ENCODE measurements around the gene ALCAM.

Gene ALCAM

DNA sequence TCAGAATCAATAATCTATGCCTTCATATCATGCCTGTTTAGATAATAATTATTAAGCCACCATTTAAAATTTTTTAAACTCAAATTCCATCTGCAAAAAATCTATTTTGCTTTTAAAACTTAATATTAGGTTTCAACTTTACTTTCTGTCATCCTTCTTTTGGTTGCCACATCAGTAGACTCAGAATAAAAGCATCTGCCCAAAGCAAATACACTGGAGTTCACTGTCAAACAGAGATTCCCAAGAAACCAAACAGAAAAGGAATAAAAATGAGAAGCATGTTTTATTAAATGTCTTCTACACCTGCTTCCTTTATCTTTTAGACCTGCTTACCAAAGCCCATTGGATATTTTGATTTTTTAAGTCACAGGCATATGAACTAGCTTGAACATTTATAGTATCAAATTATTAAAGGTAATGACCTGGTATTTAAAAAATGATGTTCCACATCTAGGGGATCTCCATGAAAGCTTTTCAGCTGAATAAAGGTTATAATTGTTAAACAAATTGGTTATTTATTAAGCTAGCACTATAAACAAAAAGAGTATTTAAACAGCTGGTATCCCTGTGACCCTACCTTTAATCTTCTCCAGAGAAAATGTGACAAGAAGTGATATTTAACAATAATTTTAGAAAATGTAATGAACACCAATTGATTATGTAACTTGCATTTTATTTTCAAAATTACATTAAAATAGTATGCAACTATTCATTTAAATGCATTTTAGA, 62.5 kb downstream of the ALCAM start:
- no peak for DNase-seq (ENCODE audit: low read depth, low spot score)

DNA sequence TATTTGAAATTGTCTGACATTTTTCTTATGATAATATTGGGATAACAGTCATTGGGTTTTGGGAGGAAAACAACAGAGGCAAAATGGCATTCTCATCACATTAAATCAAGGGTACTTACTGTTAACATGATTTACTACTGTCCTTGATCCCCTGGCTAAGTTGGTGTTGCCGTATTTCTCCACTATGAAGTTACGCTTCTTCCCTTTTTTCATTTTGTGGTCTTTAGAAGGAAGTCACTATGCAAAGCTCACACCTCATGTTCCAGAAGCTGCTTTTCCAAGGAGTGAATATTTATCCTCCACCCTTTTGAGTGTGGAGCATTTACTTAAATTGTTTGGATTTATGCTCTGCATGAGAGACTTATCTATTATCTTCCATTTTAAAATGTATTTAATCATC, 63.7 kb downstream of the ALCAM start:
- no peak for DNase-seq (ENCODE audit: low read depth, low spot score)

DNA sequence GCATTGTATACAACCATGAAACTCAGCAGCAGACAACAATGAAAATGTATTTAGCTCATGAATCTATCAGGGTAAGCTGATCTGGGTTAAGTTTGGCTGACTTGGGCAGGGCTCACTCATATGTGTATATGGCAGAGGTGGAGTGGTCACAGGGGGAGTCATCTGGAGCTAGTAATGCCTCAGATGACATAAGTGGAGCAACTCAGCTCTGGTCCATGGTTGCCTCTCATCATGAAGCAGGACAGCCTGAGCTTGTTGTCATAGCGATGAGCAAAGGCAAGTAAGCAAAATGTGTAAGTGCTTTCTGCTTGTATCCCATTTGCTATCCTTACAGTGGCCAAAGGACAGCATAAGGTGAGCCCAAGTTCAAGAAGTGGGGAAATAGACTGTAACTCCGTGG, 64.5 kb downstream of the ALCAM start:
- no peak for DNase-seq (ENCODE audit: low read depth, low spot score)

DNA sequence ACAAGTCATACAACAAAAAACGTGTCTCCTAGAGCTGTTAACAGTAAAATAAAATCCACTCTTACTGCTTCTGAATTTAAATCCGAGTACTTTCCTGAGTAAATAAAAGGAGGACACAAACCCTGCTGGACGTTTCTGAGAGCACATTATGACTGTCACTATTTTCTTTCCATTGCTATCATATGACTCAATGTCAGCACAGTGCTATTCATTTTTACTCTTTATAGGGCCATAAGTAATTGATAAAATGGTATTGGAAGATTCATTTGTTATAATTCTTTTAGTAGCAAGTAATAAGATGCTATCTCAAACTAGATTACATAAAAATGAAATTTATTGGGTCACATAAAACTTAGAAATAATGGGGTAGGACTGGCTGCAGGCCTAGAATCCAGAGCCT, 68.6 kb downstream of the ALCAM start:
- no peak for DNase-seq (ENCODE audit: low read depth, low spot score)

DNA sequence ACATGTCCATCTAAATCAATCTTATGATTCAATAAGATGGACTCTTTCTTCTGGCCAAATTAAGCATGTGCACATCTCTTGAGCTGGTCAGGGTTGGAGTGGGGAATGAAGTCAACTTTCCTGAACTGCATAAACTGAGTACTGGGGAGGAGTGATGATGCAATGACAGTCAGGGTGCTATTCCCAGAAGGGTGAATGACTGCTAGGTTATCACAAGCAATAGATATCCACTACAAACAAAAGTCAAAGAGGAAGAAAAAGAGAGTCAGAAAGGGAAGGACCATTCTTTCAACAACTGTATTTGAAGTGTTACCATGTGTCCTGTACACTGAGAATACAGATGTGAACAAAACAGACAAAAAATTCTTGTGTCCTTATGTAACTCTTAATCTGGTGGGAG, 70.0 kb downstream of the ALCAM start:
- no peak for DNase-seq (ENCODE audit: low read depth, low spot score)

DNA sequence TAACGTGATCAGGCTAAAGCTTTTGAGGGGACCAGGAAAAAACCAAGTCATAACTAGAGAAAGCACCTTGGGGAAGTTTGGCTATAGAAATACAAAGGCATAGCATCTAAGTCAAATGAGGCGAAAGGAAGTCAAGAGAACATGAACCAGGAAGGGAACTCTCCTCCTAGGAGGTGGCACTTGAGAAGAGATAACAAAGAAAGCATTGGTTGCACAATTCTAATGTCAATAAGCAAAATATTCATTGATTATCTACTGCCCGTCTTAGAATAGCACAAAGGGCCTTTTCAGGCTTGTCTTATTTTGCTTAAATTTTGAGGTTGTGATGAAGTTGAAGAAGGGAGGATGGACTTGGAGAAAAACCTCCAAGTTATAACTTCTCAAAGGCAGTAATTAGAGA, 73.4 kb downstream of the ALCAM start:
- no peak for DNase-seq (ENCODE audit: low read depth, low spot score)

DNA sequence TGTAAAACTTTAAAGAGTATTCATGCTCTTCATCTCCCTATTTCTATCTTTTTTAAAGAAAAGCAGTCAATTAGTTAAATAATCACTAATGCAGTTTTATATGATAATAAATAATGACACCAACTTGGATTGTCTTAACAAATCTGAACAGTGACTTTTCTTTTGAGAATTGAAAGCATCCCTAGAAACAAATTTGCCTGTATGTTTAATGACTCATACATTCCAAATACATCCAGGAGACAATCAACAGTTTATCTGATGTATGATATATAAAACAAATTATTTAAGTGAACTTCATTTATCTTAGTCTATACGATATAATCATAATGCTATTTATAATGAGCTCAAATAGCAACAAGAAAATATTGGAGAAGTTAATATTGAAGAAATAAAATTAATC, 78.0 kb downstream of the ALCAM start:
- DNase-seq (ENCODE audit: low read depth, low spot score) = no peak

DNA sequence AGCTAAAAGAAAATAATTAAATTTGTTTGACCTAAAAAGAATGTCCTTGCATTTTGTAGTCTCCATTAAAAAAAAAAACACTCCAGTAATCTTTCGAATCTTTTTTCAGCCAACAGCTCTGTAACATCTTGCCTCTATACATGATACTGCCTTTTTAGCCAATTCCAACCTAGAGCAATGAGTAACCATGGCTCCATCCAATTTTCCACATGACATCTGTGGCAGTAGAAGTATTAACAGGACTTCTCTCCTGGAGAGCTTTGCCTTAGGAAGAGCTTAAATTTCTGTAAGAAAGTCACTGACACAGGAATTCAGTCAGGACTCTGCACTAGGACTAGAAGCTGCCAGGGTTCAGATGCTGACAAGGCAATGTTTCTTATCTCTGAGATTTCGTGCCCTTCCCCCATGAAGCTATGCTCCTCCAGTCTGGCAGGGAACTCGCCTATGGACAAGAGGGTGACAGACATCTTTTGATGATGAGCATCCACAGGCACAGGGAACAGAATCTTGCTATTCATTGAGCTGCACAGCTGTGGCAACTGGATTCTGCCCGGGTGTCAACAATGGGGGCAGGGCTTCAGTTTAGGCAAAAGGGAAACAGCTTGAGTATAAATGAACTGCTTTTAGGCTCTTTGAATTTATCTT, 81.8 kb downstream of the ALCAM start:
- DNase-seq (ENCODE audit: low read depth, low spot score) = no peak

DNA sequence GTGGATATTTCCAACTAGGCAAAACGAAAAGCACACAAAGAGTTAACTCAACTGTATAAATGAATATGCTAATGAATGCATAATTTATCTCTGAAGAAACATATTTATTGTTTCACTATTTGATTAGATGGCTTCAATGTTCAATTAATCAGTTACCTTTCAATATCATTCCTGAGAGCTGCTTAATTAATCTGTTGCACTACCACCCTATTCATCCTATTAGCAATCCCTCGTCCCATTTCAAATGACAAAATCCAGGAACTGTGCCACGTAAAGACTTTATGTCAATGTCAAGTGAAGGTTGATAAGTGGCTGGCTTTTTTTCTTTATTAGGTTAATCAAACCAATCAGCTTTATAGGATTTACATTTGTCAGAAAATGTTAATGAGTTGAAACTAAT, 82.7 kb downstream of the ALCAM start:
- DNase-seq (ENCODE audit: low read depth, low spot score) = no peak

DNA sequence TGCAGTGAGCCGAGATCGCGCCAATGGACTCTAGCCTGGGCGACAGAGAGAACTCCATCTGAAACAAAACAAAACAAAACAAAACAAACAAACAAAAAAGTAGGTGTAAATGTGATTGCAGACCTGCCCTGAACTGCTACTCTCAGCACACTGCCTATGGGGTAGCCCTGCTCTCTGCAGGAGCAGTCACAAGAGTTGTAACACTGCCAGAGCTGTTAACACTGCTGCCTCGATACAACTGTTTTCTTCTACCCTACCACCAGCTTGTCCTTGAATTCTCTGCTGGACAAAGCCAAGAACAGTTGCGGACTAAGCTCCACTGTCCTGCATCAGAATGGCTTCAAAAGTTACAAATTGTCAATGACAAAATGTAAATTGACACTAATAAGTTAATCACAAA, 89.3 kb downstream of the ALCAM start:
- no peak for DNase-seq (ENCODE audit: low read depth, low spot score)

DNA sequence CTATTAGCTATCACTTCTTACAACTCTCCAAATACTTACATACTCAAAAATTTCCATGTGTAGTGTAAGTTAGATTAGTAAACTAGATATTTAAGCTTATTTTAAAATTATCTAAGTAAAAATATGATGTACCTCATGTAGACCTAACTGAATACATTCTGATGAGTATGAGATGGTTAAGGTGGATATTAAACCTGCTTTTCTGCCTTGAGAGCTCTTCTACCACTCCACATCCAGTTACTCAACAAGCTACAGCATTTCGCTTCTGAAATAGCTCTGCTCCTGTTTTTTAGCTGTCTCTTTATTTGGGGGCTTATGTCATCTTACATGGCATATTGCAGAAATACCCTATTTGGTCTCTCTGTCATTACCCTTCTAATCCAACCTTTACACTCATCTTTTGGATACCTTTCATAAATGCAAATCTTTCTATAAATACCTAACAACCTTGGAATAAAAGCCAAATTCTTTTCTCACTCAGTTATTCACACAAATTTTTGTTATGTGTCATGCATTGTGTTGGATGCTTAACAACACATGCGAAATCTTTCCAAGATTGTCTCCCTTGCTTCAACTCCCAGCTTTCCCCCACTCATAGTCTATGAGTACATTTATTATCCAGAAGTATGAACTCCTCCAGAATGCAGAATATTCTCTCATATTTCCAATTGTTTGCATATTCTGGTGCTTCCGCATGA, 92.0 kb downstream of the ALCAM start:
- no peak for DNase-seq (ENCODE audit: low read depth, low spot score)

DNA sequence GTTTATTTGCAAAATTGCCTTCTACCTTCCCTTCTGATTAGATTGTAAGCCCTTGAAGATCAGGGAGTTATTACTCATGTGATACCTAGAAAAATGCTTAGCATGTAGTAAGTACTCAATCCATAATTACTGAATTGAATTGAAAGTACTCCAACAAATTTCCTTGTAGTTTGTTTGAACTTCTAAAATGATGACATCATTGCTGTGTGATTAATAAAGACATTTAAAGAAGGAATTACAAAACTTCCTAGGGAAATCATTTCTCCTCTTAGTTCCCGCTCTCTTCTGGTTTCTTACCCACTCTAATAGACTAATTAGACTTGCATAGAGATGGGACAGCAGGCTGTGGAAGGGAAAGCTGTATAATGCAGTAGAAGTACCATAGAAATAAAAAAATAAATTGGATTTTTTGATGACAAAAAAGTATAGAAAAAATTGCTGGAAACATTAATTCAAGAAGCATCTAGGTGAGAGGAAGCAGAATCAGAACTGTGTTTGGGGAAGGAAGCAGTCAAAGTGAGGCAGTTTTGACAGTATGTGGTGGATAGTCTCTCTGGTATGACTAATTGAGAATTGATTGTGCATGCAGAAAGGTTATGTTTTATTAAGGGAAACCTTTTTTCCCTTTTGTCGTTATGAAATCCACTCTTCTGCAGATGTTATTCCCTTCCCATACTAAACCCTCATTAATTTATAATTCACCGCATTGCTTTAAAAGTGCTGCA, 93.0 kb downstream of the ALCAM start:
- no peak for DNase-seq (ENCODE audit: low read depth, low spot score)

DNA sequence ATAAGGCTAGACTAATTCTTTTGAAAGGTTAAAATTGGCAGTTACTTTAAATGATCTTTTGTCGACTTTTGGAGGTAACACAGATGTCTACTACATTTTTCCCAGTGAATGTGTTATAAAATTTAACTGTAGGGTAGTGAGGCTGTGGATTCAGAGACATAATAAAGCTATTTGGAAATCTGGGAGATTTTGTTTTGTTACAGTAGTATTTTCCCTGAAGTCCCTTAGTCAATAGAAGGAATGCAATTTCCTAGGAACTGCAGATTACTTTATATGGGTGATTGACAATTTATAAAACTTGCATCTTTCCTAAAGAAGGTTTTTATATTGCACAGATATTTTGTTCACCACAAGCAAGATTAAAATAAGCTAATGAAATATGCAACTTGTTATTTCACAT, 96.9 kb downstream of the ALCAM start:
- DNase-seq (ENCODE audit: low read depth, low spot score) = no peak

DNA sequence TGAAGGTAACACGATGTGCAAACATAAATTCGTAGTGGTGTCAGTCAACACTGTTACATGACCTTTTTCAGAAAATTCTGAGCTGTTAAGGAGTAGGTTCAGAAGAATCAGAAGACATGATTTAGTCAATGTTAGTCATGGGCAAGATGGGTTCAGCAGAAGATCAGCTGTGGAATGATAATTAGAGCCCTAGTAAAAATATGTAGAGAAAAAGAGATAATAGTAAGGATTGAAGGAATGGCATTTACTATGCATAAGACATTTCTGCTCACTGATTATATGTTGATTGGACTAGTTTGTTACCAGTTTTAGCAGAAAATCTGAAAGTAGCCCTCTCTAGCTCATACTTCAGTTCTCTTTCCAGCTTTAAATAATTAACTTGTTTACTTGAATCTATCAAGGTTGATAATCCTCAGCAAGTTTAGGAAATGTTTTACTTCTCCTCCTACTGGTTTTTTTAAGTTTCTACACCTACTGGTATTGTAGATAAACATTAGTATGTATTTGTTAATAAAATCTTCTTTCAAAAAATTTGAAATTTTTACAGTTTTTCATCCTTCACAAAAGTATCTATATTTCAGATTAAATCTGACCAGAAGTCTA, 98.6 kb downstream of the ALCAM start:
- DNase-seq (ENCODE audit: low read depth, low spot score) = no peak

DNA sequence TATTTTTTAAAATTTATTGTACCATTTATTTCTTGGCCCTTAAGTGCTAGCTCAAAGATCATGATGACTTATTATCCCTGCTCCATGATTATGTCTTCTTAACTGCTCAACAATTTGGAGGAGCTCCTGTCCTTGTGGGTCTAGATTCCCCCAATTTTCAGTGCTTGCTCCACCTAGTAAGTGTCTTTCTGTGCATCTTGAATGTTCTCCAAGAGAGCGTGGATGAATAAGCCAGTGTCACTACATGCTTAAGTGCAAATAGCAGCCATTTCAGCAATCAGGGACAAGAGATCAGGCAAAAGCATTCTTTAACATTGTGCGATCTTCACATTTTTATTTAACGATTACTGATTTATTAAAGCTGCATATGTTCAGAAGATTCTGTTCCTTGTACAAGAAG, 99.4 kb downstream of the ALCAM start:
- no peak for DNase-seq (ENCODE audit: low read depth, low spot score)

DNA sequence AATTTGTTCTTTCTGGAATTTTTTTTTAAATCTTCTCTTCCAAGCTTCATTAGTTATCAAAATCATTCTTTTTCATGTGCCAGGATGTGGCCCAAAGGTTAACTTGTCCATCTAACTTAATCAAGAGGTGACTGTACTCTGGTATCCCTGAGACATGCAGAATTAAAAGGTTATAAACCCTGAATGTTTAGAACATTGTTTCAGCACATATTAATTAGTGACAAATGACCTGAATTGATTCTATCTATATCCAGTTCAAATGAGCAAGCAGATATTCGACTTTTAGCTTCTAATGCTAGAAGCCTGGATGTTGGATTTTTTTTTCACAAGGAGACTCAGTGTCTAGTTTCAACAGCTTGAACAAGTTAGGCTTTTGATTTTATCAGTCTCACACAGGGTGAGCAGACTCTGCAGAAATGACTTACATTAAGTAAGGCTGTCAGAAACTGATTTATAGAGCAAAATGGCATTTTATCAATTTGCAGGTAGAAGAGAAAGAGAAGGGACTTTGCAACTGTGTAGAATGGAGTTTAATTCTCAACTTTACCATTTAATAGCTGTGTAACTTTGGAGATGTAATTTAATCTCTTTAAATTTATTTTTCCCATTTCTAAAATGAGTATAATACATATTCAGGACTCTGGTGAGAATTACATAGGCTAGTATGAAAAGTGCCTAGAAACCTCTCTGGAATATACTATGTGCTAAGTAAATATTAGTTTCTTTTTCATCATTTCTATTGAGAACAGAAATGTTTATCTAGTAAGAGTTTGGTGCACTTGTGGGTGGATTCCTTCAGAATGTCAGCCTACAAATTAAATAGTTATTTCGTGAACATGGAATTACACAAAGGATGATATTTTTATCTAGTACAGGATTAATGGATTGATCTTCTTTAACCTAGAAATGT, 100.0 kb downstream of the ALCAM start:
- DNase-seq (ENCODE audit: low read depth, low spot score) = no peak

DNA sequence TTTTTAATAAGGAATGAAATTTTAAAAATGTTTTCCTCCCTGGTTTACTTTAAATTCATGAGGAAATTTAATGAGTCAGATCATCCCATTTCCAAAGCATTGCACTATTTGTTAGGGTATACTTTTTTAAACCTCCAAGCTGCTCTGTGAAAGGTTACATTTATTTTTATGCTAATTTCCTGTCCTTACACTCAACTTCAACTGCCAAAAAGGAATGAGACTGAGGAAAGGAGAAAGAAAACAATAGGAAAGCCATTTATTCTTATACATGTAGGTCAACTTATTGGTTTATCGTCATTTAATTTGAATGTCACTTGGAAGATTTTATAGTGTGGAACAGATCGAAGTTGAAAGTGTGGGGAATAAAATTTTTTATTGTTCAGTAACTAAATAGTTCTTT, 104.1 kb downstream of the ALCAM start:
- DNase-seq (ENCODE audit: low read depth, low spot score) = no peak

DNA sequence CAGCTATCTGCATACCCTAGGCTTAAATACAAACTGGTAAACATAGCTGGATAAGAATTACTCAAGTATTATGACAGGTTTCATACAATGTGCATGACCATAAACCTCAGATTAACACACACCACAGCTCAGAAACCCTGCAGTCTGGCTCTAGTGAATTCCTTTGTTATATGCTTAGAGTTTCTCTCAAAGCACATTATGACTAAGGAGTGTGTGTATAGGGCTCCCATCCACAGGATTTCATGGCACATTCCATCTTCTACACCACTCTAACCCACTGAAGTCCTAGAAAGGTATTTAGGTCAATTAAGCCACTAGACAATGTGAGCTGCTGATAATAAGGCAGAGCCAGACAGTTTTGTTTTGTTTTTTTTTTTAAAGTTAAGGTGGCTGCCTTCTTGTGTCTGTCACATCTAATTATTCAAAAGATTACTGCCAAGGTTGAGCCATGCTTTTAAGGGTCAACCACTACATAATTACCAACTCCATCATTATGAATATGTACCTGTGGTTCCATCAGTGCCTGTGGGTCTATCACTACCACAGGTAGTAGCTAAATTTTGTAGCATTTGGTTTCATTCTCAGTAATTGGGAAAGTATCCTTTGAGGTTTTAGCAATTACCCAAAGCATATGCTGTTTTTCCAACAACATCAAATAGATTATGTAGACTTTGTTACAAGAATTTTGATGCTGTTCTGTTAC, 107.0 kb downstream of the ALCAM start:
- DNase-seq (ENCODE audit: low read depth, low spot score) = no peak

DNA sequence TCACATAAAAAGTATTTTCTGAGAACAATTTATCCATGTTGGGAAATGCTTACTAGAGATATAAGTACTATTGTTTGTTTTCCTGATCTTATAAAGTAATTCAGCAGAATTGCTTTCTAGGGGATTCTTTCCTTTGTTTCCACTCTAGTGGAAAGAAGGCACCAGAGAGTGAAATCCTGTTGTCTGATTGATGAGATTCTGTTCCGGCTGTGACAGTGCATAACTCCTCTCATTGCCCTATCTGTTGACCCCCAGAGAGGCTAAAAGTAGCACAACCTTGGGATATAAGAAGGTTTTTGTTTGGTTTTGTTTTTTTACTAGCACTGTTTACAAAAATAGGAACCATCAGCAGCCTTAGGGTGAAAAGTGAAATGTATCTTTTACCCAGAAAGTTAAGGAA, 114.1 kb downstream of the ALCAM start:
- no peak for DNase-seq (ENCODE audit: low read depth, low spot score)

DNA sequence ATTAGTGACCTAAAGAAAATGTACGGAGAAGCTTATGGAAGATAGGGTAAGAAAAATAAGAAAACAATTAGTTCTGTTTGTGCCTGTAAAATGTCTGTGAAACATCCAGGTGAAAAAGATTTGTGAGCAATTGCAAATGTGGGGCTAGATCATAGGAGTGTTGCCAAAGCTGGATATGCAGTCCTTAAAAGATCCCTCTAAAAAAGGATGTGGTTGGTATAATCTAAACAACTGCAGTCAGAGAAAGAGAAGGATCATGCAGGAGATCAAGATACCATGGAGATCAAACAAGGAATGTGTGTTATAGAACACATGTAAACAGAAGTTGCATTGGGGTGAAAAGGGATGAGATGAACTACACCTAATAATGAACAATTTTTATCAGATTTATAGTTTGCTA, 116.8 kb downstream of the ALCAM start:
- no peak for DNase-seq (ENCODE audit: low read depth, low spot score)
